GM23338 (cell line): ENCODE measurements around the gene ACVRL1. TPM values are rescaled to one million over a fixed set of nuclear protein-coding genes. Genes with fewer than 3 reads are reported as not detected.

Experiments used
- ATAC-seq: fragments of 200-7000 bp; cut with Tn5 transposase; 3 replicates; pipeline ENCODE4 v1.9.1; 2020
- DNase-seq: peaks from one replicate; pipeline ENCODE4 v3.0.0-alpha.2; 2015; ENCODE audit warnings: low spot score
- H2AFZ ChIP-seq: fragments of 200-600 bp; sonication (generic); 2 replicates; pipeline ENCODE4 v1.8.0; 2016; ENCODE audit warnings: antibody characterized with exemption, mild to moderate bottlenecking, moderate library complexity
- H3F3A ChIP-seq: fragments of 200-600 bp; sonication (generic); replicated peaks from 2 replicates; pipeline ENCODE4 v1.8.0; 2017; ENCODE audit warnings: antibody characterized with exemption, mixed run types, low read depth
- H3K27ac ChIP-seq: fragments of 200-600 bp; sonication (generic); 2 replicates; pipeline ENCODE4 v1.6.1; 2016; ENCODE audit warnings: low read depth
- H3K27me3 ChIP-seq: fragments of 200-600 bp; sonication (generic); 2 replicates; pipeline ENCODE4 v1.8.0; 2016; ENCODE audit warnings: mild to moderate bottlenecking, mixed run types, moderate library complexity; ENCODE audit not compliant: insufficient read depth
- H3K36me3 ChIP-seq: fragments of 200-600 bp; sonication (generic); 2 replicates; pipeline ENCODE4 v1.8.0; 2016; ENCODE audit warnings: mild to moderate bottlenecking; ENCODE audit not compliant: insufficient read depth
- H3K4me1 ChIP-seq: fragments of 200-600 bp; sonication (generic); 2 replicates; pipeline ENCODE4 v1.8.0; 2016; ENCODE audit warnings: mild to moderate bottlenecking, moderate library complexity; ENCODE audit not compliant: insufficient read depth
- H3K4me2 ChIP-seq: fragments of 200-600 bp; sonication (generic); 2 replicates; pipeline ENCODE4 v1.7.1; 2017; ENCODE audit warnings: mixed run types
- H3K4me3 ChIP-seq: fragments of 200-600 bp; sonication (generic); 2 replicates; pipeline ENCODE4 v1.6.1; 2016; ENCODE audit warnings: mixed run types
- H3K79me2 ChIP-seq: fragments of 200-600 bp; sonication (generic); replicated peaks from 2 replicates; pipeline ENCODE4 v1.8.0; 2017; ENCODE audit warnings: mild to moderate bottlenecking; ENCODE audit not compliant: insufficient read depth
- H3K9me2 ChIP-seq: fragments of 200-600 bp; sonication (generic); 2 replicates; pipeline ENCODE4 v1.8.0; 2017; ENCODE audit not compliant: insufficient read depth
- H4K20me1 ChIP-seq: fragments of 200-600 bp; sonication (generic); replicated peaks from 2 replicates; pipeline ENCODE4 v1.8.0; 2017; ENCODE audit warnings: mild to moderate bottlenecking; ENCODE audit not compliant: insufficient read depth
- H3K27ac Mint-ChIP-seq: 2 replicates; pipeline ENCODE4 v1.8.0; 2020; ENCODE audit warnings: inconsistent platforms, mild to moderate bottlenecking, moderate library complexity, mixed read lengths
- H3K27me3 Mint-ChIP-seq: 3 replicates; pipeline ENCODE4 v1.8.0; 2022; ENCODE audit warnings: low read depth, mild to moderate bottlenecking, moderate library complexity, mixed read lengths, inconsistent platforms; ENCODE audit not compliant: insufficient read depth, poor library complexity
- H3K36me3 Mint-ChIP-seq: 3 replicates; pipeline ENCODE4 v1.8.0; 2021; ENCODE audit warnings: low read depth, mild to moderate bottlenecking, inconsistent platforms, moderate library complexity, mixed read lengths
- H3K4me1 Mint-ChIP-seq: 3 replicates; pipeline ENCODE4 v1.8.0; 2020; ENCODE audit warnings: mild to moderate bottlenecking, inconsistent platforms, mixed read lengths
- H3K4me3 Mint-ChIP-seq: 3 replicates; pipeline ENCODE4 v1.8.0; 2021; ENCODE audit warnings: moderate library complexity, mild to moderate bottlenecking, inconsistent platforms, mixed read lengths
- H3K9me3 Mint-ChIP-seq: 3 replicates; pipeline ENCODE4 v1.8.0; 2020; ENCODE audit warnings: moderate library complexity, mild to moderate bottlenecking, inconsistent platforms, mixed read lengths
- CREB1 ChIP-seq: fragments of 250-450 bp; sonication (Bioruptor Pico); IDR thresholded peaks from 2 replicates; pipeline ENCODE4 v1.5.0; 2020; ENCODE audit warnings: low read depth, mild to moderate bottlenecking, moderate library complexity
- CTCF ChIP-seq, 2 experiments: fragments of 200-600 bp in 1 of 2; sonication (generic) in 1 of 2; conservative IDR thresholded peaks; 2 replicates each; pipeline versions ENCODE4 v1.5.1 to v1.6.1; 2016 to 2017; ENCODE audit warnings: antibody characterized with exemption in 2 of 2, low read depth in 2 of 2, mild to moderate bottlenecking in 2 of 2, moderate library complexity in 1 of 2
- ETS1 ChIP-seq: IDR thresholded peaks from 2 replicates; pipeline ENCODE4 v1.6.1; 2016; ENCODE audit warnings: antibody characterized with exemption
- EZH2 ChIP-seq: fragments of 200-600 bp; sonication (generic); IDR thresholded peaks from one replicate; pipeline ENCODE4 v1.8.0; 2017; ENCODE audit warnings: antibody characterized with exemption, mild to moderate bottlenecking, low read depth; ENCODE audit not compliant: unreplicated experiment
- EZH2phosphoT487 ChIP-seq: fragments of 200-600 bp; sonication (generic); IDR thresholded peaks from one replicate; pipeline ENCODE4 v1.8.1; 2018; ENCODE audit warnings: antibody characterized with exemption; ENCODE audit not compliant: unreplicated experiment
- JUNB ChIP-seq: IDR thresholded peaks from one replicate; pipeline ENCODE4 v1.6.1; 2016; ENCODE audit warnings: antibody characterized with exemption; ENCODE audit not compliant: unreplicated experiment
- NANOG ChIP-seq: IDR thresholded peaks from 2 replicates; pipeline ENCODE4 v1.6.1; 2016; ENCODE audit warnings: antibody characterized with exemption, borderline replicate concordance
- POLR2AphosphoS5 ChIP-seq: IDR thresholded peaks from 2 replicates; pipeline ENCODE4 v1.6.1; 2016; ENCODE audit warnings: antibody characterized with exemption, low read depth
- REST ChIP-seq: IDR thresholded peaks from one replicate; pipeline ENCODE4 v1.6.1; 2018; ENCODE audit warnings: antibody characterized with exemption; ENCODE audit not compliant: unreplicated experiment
- STAT1 ChIP-seq: IDR thresholded peaks from one replicate; pipeline ENCODE4 v1.6.1; 2016; ENCODE audit warnings: antibody characterized with exemption; ENCODE audit not compliant: unreplicated experiment
- ZNF114 ChIP-seq: fragments of 250-450 bp; sonication (Bioruptor Pico); IDR thresholded peaks from 2 replicates; pipeline ENCODE4 v1.5.0; 2020; ENCODE audit warnings: mild to moderate bottlenecking, moderate library complexity
- ZNF331 ChIP-seq: fragments of 250-450 bp; sonication (Bioruptor Pico); IDR thresholded peaks from 2 replicates; pipeline ENCODE4 v1.5.0; 2020; ENCODE audit warnings: low read depth, mild to moderate bottlenecking, moderate library complexity
- ZNF462 ChIP-seq: fragments of 250-450 bp; sonication (Bioruptor Pico); IDR thresholded peaks from 2 replicates; pipeline ENCODE4 v1.5.0; 2020; ENCODE audit warnings: mild to moderate bottlenecking, moderate library complexity
- polyA plus RNA-seq: library from polyadenylated mRNA; unstranded; fragments of >200 nt; fragmentation: Nextera tagmentation; extraction: Ambion mirVana; gene quantifications from 2 replicates; pipeline ENCODE4 v1.2.1, GENCODE V29; 2016
- total RNA-seq: library from RNA; depleted of rRNA; stranded (reverse); fragments of >200 nt; shearing (Covaris generic); gene quantifications from 2 replicates; pipeline ENCODE4 v1.2.3, GENCODE V29; 2014

Gene ACVRL1
- total and polyA plus RNA-seq, 2 experiments from 2014 or later: 0.28 TPM; not detected in 1

- H3K9me3 Mint-ChIP-seq: no peaks in the 10 kb centered on the region
- H3K36me3 ChIP-seq: no peaks in the 10 kb centered on the region
- ATAC-seq: no peak
These were observed 54.5 kb downstream of the ACVRL1 start for GRCh38 chr12:51961834-51962233.

More at GRCh38 chr12:51961834-51962233, 54.5 kb downstream of the ACVRL1 start:
- Histone ChIP-seq H4K20me1 (peaks cover 10% of the 10 kb centered on the region; the same call in 1 of the 2 replicates), H3F3A (no peaks in the 10 kb centered on the region), H2AFZ (no peak overlapping the region), H3K4me3 (no peak overlapping the region), H3K27ac (no peak overlapping the region), H3K4me2 (no peak overlapping the region), H3K4me1 (no peaks in the 10 kb centered on the region; the same call in 1 of the 2 replicates), H3K79me2 (peaks cover 25% of the 10 kb centered on the region), H3K9me2 (no peaks in the 10 kb centered on the region), H3K27me3 (no peaks in the 10 kb centered on the region)
- Mint-ChIP-seq H3K4me3 (no peak overlapping the region), H3K27ac (no peak overlapping the region), H3K4me1 (peaks cover 8% of the 10 kb centered on the region), H3K27me3 (no peaks in the 10 kb centered on the region), H3K36me3 (peaks cover 17% of the 10 kb centered on the region)
- DNase-seq: no peak
- TF ChIP-seq ZNF331 (CRISPR knock-in tag) (no peak), ETS1 (no peak), EZH2phosphoT487 (no peak), NANOG (no peak), STAT1 (no peak), ZNF462 (CRISPR knock-in tag) (no peak), JUNB (no peak), CTCF (conservative IDR thresholded peaks at IDR 0.05; ENCODE audit: low read depth in 2 of 2) (no peak), POLR2AphosphoS5 (no peak), EZH2 (no peak), ZNF114 (no peak), REST (no peak), CREB1 (CRISPR knock-in tag) (no peak)
